K562 treated with DMSO at 1 percent for 24 hours (cell line): ENCODE measurements around the gene TDP1. TPM values are rescaled to one million over a fixed set of nuclear protein-coding genes. Genes with fewer than 3 reads are reported as not detected.

ENCODE experiments used
- total RNA-seq: library from RNA; unstranded; fragments of 300-600 nt; gene quantifications from 2 replicates; pipeline ENCODE4 v1.2.3, GENCODE V29; 2022; ENCODE audit warnings: low read depth; ENCODE audit not compliant: insufficient read depth

TDP1 gene
- 16.9 and 19.1 TPM in 2 replicates for total RNA-seq

GRCh38 chr14:89955745-89956660 lies at the start of gene TDP1:
Gene TDP1, plus strand, starts transcription at chr14:89955927. Its CDS starts 7,188 bp downstream, at chr14:89963115.

GRCh38 chr14:89954070-89955021 lies 1.4 kb upstream of the TDP1 start, which contains the start of gene EFCAB11:
Gene EFCAB11, minus strand, starts transcription at chr14:89954730. Its CDS starts 70 bp downstream, at chr14:89954660.

GRCh38 chr14:90061685-90062126 lies 106.0 kb downstream of the TDP1 start, which contains the start of gene KCNK13:
Gene KCNK13, plus strand, starts transcription at chr14:90061994. Its CDS starts 212 bp downstream, at chr14:90062206.

Other genes starting within 250 kb of the TDP1 start
- 14.6 and 17.2 TPM in 2 replicates for gene EFCAB11, start 1.2 kb upstream of the TDP1 start, total RNA-seq
- not detected in 2 replicates for gene KCNK13, start 106.1 kb downstream of the TDP1 start, total RNA-seq